NCI-H1105 treated with DMSO at 0.1 percent for 48 hours (cell line): ENCODE results near the gene CIAO2B.
A peak's percentile ranks its signal among the peaks of the same experiment; 100 is the strongest.
"Not testable (repeated sequence)": the region's sequence is repeated elsewhere in the genome, so short reads cannot be mapped to it uniquely, and the experiment has no call there.

Experiments
- DNase-seq: peaks from one replicate; lab custom pipeline; 2025; lab: John Stamatoyannopoulos, UW

CIAO2B gene

DNA sequence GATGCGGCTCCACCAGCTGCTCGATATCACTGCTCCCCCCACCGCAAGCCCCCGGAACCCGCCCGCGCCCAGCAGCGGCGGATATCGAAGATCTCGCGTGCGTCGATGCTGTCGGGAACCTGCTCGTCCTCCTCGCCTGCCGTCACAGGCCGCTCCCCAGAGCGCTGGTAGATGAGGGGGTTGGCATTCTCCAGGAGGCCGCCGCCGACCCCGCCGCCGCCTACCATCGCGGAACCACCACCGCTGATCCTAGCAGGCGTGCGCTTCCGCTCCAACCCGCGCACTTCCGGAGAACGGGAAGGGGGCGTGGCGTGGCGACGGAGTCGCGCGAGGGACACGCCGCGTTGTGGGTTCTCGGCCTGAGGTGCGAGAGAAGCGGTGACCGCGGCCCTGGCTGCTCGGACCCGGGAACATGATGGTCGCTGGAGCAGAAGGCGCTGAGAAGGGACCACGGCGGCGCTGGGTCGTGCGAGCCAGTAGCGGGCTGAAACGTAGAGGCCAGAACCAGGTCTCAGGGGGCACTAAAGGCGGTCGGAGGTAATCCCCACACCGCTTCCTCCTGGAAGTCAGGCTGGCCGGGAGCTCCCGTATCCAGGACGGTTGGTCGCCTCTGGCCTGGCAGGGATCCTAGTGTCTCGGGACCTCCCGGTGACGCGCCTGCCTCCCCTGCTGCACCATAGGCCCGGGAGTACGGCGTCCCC, at the start of gene CIAO2B:
Gene CIAO2B (minus strand): TSS at position 265 of the 701 bp plus-strand sequence. CDS start 38 bp downstream, at position 227.
- DNase-seq, result peak; percentile 37

DNA sequence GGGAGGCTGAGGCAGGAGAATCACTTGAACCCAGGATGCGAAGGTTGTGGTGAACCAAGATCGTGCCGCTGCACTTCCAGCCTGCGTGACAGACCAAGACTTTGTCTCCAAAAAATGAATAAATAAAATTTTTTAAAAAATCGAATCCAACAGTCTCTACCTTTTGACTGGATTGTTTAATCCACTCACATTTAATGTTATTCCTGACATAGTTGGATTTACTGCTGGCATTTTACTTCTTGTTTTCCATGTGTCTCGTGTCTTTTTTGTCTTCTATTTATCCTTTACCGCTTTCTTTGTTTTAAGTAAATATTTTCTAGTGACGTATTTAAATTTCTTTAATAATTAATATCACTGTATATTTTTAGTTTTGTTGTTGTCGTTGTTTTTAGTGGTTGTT, 48.8 kb upstream of the CIAO2B start:
- DNase-seq, result no peak

DNA sequence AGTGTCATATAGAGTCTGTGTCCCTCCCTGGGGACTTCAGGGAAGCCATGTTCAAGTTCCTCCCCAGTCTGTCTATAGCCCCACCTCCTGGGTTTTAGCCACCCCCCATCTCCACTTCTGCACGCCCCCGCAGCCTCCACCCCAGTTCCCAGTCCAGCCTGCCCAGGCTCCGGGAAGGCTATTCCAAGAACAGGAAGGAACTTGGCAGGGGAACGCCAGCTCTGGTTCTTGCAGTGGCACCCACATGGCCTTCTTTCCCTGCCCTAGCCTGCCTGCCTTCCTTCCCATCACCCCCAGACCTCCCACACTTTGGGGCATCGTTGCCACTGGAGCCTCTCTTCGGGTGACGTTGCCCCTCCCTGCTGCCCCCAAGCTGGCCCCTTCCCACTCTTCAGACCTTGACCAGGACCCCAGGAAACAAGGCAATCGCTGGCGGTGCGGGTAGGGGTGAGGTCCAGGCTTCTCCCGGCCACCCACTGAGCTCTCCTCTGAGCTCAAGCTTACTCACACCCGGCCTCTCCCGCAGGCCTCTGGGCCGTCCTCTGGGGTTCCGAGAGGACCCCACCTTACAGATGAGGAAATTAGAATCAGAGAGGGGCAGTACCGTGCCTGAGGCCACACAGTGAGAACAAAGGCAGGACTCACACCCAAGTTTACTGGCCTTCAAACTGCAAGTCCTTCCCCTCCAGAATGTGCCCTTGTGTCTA, 45.0 kb upstream of the CIAO2B start:
- no peak for DNase-seq

DNA sequence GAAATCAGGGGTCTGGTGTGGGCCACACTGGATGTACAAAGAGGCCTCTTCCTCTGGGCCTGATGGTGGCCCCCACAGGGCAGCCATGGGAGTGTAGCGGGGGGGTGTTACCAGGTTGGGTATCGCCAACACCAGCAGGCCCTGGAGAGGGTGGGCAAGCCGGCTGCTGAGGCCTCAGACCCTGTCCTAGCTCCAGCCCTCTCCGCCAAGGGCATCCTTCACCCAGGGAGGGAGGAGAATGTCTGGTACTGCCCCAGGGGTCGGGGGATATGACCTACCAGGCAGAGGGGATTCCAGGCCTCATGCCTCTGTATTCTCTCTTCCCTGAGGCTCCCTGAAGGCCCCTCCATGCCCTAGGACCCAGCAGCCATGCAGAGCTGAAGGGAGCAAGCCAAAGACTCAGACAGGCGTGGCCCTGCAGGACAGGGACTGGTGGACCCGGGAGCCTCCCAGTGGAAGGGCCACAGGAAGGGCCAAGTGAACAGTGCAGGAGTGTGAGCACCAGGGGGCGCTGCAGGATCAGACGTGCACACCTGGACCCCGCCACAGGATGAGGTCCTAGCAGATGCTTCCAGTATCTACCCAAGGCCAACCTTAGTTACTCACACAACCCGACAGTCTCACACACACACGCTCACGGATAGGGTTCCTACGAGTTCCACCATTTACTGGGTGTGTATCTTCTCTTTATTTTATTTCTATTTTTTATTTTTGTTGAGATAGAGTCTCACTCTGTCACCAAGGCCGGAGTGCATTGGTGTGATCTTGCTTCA, 43.3 kb upstream of the CIAO2B start:
- DNase-seq, result peak; percentile 44

DNA sequence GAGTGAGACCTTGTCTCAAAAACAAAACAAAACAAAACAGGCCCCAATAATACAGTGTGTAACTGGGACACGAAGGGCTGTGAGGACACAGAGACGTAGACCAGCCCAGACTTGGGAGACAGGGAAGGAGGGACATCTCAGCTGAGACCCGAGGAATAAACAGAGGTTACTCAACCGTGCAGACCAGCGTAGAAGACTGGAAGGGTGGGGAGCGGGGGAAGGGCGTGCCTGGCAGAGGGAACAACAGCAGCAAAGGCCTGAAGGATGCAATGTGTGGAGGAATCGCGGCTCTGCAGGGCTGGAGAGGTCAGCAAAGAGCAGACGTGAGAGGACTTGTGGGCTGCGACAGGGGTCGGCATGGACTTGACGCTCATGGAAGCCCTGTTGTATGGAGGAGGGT, 42.5 kb upstream of the CIAO2B start:
- DNase-seq, result no peak

DNA sequence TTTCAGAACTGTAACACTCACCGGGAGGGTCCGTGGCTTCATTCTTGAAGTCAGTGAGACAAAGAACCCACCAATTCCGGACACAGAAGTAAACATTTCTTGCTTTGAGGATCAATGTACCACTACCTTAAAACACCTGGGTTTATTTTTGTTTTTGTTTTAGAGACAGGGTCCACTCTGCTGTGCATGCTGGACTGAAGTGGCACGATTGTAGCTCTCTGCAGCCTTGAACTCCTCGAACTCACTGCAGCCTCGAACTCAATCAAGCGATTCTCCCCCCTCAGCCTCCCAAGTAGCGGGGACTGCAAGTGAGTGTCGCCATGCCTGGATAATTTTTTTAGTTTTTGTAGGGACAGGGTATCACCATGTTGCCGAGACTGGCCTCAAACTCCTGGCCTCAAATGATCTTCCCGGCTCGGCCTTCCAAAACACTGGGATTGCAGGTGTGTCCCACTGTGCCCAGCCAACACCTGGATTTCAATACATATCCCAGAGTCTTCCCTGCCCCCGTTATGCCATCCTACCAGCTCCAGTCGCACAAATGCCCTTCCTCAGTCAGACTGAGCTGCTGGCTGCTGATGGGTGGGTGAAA, 41.2 kb upstream of the CIAO2B start:
- no peak for DNase-seq

DNA sequence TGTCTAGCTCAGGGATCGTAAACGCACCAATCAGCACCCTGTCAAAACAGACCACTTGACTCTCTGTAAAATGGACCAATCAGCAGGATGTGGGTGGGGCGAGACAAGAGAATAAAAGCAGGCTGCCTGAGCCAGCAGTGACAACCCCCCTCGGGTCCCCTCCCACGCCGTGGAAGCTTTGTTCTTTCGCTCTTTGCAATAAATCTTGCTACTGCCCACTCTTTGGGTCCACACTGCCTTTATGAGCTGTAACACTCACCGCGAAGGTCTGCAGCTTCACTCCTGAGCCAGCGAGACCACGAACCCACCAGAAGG, 40.7 kb upstream of the CIAO2B start:
- DNase-seq, result not testable (repeated sequence)

DNA sequence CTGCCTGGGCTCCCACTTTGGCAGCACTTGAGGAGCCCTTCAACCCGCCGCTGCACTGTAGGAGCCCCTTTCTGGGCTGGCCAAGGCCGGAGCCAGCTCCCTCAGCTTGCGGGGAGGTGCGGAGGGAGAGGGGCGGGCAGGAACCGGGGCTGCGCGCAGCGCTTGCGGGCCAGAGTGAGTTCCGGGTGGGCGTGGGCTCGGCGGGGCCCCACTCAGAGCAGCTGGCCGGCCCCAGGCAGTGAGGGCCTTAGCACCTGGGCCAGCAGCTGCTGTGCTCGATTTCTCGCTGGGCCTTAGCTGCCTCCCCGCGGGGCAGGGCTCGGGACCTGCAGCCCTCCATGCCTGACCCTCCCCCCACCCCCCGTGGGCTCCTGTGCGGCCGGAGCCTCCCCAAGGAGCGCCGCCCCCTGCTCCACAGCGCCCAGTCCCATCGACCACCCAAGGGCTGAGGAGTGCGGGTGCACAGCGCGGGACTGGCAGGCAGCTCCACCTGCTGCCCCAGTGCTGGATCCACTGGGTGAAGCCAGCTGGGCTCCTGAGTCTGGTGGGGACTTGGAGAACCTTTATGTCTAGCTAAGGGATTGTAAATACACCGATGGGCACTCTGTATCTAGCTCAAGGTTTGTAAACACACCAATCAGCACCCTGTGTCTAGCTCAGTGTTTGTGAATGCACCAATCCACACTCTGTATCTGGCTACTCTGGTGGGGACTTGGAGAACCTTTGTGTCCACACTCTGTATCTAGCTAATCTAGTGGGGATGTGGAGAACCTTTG, 40.1 kb upstream of the CIAO2B start:
- not testable (repeated sequence) for DNase-seq

DNA sequence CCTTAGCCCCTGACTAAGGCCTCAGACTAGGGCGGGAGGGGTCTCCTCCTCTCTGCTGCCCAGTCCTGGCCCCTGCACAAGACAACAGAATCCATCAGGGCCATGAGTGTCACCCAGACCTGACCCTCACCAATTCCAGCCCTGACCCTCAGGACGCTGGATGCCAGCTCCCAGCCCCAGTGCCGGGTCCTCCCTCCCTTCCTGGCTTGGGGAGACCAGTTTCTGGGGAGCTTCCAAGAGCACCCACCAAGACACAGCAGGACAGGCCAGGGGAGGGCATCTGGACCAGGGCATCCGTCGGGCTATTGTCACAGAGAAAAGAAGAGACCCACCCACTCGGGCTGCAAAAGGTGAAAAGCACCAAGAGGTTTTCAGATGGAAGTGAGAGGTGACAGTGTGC, 39.5 kb upstream of the CIAO2B start:
- DNase-seq, result no peak

DNA sequence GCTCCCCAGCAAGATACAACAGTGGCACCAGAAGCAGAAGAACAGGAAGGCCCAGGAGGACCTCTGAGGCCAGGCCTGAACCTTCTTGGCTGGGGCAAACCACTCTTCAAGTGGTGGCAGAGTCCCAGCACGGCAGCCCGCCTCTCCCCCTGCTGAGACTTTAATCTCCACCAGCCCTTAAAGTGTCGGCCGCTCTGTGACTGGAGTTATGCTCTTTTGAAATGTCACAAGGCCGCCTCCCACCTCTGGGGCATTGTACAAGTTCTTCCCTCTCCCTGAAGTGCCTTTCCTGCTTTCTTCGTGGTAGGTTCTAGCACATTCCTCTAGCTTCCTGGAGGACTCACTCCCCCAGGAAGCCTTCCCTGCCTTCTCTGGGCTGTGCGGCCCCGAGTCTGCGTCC, 38.8 kb upstream of the CIAO2B start:
- no peak for DNase-seq

DNA sequence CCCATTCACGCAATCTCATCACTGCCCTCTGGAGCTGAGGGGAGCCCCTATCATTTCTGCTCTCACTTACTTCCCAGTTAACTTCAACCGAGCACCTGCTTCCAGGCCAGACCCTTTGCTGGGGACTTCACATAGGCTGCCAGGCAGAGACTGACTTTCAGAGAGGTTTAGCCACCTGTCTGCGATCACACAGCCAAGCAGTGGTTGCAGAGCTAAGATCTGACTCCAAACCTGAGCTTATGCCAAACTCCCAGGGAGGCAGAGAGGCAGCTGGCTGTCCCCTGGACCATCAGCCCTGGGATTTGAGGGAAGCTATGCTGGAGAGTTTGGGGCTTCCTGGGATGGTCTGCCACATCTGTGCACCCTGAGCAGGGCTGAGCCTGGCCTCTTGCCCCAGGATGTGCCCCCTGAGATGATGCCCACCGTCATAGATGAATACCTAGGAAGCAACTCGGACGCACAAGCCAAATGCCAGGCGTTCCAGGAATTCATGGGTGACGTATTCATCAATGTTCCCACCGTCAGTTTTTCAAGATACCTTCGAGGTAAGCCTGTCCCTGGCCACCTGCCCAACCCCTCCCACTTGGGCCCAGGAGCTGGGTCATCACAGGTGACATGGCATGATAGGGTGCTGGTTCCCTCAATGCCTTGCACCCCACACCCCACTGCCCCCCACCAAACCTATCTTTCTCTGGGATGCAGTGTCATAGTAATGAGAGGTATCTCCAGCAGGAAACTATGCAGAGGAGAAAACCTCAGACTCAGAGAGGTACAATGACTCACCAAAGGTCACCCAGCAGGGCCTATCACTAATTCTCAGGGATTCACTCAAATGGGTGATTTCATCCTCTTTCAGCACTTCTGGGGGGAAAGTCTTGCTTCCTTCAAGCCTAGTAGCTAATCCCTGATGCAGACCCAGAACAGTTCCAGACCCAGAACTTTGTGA, 36.8 kb upstream of the CIAO2B start:
- DNase-seq, result no peak

DNA sequence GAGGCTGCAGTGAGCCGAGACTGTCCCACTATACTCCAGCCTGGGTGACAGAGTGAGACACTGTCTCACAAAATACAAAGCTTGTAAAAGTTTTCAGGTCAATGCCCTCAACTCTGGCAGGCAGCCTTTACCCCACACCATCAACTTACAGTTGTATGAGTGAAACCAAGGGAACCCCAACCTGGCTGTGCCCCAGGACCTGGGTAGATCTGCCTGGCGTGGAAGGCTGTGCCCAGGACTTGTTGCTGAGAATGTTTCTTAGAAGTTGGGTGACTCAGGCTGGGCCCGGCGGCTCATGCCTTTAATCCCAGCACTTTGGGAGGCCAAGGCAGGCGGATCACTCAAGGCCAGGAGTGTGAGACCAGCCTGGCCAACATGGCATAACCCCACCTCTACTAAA, 34.6 kb upstream of the CIAO2B start:
- DNase-seq, result no peak

DNA sequence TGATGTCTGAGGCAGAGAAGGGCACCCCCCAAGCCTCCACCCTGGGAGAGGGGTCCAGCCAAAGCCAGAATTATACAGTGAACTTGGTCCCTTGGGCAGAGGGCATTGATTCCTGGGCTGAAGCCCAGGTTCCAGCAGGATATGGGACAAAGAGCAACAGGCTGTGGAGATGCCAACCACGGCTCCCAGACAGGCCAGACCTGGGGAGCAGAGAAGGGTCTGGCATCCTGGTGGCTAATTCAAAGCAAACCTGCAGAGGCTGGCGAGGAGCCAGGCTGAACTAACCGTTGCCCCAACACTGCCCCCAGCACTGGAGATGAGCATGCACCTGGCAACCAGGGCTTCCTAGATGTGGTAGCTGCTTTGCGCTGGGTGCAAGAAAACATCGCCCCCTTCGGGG, 29.8 kb upstream of the CIAO2B start:
- no peak for DNase-seq

DNA sequence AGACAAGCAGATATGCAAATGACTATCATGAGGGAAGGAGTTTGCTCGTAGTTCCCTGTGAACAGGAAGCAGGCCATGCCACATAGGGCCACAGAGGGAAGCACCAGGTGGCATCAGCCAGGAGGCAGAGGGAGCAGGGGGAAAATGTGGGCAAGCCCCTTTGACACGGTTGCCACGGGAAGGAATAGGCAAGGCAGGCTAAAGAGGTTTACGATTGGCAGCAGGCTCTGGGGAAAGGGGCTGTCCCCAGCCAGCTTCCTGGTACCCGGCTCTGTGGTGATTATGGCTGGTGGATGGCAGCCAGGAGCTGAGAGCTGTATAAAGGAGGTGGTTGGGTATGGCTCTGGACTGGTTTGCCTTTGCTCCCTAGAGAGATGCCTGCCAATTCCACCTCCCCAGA, 27.7 kb upstream of the CIAO2B start:
- DNase-seq, result peak; percentile 11

DNA sequence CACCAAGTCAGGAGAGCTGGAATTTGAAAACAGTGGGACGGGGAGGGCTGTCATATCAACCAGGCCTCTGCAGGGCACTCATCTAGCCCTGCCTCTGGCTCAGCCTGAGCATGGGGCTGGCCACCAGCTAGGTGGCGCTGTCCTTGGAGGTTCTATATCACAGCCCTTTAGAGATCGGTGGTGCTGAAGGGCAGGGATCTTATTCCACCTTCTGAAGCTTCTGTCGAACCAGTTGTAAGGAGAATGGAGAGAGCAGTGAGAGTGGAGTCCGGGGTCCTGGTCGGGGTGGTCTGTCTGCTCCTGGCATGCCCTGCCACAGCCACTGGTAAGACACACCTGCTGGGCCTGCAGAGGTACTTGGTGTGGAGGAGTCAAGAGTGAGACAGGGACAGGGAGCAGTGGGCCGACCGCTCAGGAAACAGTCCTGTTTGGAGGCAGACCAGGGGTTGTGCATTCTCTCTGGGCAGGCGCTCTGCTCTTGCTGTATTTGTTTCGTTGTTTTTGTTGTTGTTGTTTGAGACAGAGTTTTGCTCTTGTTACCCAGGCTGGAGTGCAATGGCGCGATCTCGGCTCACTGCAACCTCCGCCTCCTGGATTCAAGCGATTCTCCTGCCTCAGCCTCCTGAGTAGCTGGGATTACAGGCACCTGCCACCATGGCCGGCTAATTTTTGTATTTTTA, 27.0 kb upstream of the CIAO2B start, which contains the start of gene CES3:
Gene CES3 (plus strand): TSS at position 202 of the 680 bp plus-strand sequence. CDS start 42 bp downstream, at position 244.
- DNase-seq, result peak; percentile 14

DNA sequence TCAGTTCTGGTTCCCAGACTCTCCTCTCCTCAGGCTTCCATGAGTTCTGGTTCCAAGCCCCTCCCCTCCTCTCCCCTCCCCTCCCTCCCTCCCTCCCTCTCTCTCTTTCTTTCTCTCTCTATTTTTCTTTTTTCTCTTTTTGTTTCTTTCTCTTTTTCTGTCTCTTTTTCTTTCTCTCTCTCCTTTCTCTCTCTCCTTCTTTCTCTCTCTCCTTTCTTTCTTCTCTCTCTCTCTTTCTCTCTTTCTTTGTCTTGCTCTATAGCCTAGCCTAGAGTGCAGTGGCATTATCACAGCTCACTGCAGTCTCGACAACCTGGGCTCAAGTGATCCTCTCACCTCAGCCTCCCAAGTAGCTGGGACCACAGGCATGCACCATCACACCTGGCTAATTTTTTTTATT, 26.1 kb upstream of the CIAO2B start:
- no peak for DNase-seq

DNA sequence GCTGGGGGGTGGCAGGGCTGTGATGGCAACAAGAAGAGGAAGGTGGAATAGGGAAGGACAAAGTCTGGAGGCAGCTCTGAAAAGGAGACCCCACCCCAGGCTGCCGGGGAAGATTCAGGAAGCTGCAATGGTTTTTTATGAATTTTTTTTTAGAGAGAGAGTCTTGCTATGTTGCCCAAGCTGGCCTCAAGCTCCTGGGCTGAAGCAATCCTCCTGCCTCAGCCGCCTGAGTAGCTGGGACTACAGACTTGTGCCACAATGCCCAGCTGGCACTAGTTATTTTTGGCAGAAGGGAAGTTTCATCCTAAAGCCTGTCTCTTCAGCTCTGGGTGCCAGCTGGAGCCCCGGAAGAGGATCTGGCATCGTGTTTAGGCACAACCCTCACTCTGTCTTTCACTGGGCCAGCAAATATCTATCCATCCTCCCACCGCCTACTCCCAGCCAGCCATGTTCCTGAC, 25.5 kb upstream of the CIAO2B start:
- DNase-seq, result no peak

DNA sequence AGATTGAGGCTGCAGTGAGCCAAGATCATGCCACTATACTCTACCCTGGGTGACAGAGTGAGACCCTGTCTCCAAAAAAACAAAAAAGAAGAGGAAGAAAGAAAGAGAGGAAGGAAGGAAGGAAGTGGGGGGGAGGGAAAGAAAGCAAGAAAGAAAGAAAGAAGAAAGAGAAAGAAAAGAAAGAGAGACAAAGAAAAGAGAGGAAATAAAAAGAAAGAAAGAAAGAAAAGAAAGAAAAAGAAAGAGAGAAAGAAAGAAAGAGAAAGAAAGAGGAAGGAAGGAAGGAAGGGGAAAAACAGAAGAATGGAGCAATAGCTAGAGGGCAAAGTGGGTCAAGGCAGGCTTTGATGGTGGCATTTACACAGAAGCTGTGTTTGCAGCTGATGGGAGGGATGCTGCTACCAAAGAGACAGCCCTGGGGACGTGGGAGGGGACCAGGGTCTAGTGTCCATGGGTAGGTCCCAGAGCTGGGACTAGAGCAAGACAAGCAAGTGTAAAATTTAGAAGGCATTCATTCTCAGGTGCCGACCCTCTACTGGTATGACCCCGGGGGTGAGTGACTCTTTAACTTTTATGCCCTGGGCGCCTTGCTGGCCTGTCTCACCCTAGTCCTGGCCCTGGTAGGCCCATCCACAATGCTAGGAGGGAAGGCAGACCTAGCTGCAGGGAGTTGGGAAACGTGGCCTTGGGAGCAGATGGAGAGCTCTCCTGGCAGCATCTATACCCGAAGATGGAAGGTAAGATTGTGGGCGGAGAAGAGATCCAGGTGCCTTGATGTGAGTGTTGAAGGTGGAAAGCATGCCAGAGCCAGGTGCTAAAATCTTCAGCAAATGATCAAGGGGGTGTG, 24.9 kb upstream of the CIAO2B start:
- DNase-seq, result no peak

DNA sequence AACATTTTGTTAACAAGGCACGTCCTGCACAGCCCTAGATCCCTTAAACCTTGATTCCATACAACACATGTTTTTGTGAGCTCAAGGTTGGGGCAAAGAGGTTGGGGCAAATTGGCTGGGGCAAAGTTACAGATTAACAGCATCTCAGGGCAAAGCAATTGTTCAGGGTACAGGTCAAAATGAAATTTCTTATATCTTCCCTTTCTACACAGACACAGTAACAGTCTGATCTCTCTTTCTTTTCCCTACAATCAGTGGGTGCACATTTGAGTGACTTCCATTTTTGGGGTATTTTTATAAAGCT, 21.9 kb upstream of the CIAO2B start:
- not testable (repeated sequence) for DNase-seq
